ENCODE data around the gene LRP1B.

GRCh38 chr2:140624200-140624599 lies 1506.6 kb downstream of the LRP1B start:
- TF ChIP-seq YY1 (IDR thresholded peaks at IDR 0.05; ENCODE audit: insufficient read depth, insufficient read length) (no peak), SUZ12 (IDR thresholded peaks at IDR 0.05; ENCODE audit: extremely low read depth, insufficient read depth, insufficient read length) (no peak), ZNF274 (IDR thresholded peaks at IDR 0.05; ENCODE audit: low read depth, low read length) (no peak)

Data from NT2/D1 (cell line).